ENCODE measurements around the gene SEC22B.
A peak's percentile ranks its signal among the peaks of the same experiment; 100 is the strongest.
"Not testable (repeated sequence)": the region's sequence is repeated elsewhere in the genome, so short reads cannot be mapped to it uniquely, and the experiment has no call there.

The SEC22B gene

GRCh38 chr1:120144626-120145025 is 31.7 kb downstream of the SEC22B start:
- not testable (repeated sequence) for DNase-seq

- not testable (repeated sequence) for DNase-seq
Measured at GRCh38 chr1:120144169-120144568, 32.2 kb downstream of the SEC22B start.

GRCh38 chr1:120143334-120143733 is 33.0 kb downstream of the SEC22B start:
- DNase-seq = peak; percentile 24

GRCh38 chr1:120142512-120143263 is 33.6 kb downstream of the SEC22B start:
- DNase-seq = peak; percentile 69

- not testable (repeated sequence) for DNase-seq
Measured at GRCh38 chr1:120141865-120142264, 34.5 kb downstream of the SEC22B start.

- DNase-seq = peak; percentile 64
Measured at GRCh38 chr1:120140656-120141265, 35.6 kb downstream of the SEC22B start.

- not testable (repeated sequence) for DNase-seq
Measured at GRCh38 chr1:120136086-120136485, 40.2 kb downstream of the SEC22B start.

GRCh38 chr1:120133928-120134325 is 42.4 kb downstream of the SEC22B start:
- DNase-seq = not testable (repeated sequence)

GRCh38 chr1:120133228-120133927 is 42.9 kb downstream of the SEC22B start:
- no peak for DNase-seq

GRCh38 chr1:120132406-120132763 is 43.9 kb downstream of the SEC22B start:
- DNase-seq = not testable (repeated sequence)

- peak; percentile 68 for DNase-seq
Measured at GRCh38 chr1:120131611-120132405, 44.5 kb downstream of the SEC22B start.

GRCh38 chr1:120127921-120128320 is 48.4 kb downstream of the SEC22B start:
- DNase-seq = not testable (repeated sequence)

- not testable (repeated sequence) for DNase-seq
Measured at GRCh38 chr1:120126216-120126615, 50.1 kb downstream of the SEC22B start.

- DNase-seq = not testable (repeated sequence)
Measured at GRCh38 chr1:120124628-120125027, 51.7 kb downstream of the SEC22B start.

- DNase-seq = not testable (repeated sequence)
Measured at GRCh38 chr1:120123813-120124510, 52.4 kb downstream of the SEC22B start.

- not testable (repeated sequence) for DNase-seq
Measured at GRCh38 chr1:120122262-120122893, 53.9 kb downstream of the SEC22B start.

- not testable (repeated sequence) for DNase-seq
Measured at GRCh38 chr1:120121830-120122229, 54.5 kb downstream of the SEC22B start.

- DNase-seq = not testable (repeated sequence)
Measured at GRCh38 chr1:120120525-120120924, 55.8 kb downstream of the SEC22B start.

GRCh38 chr1:120117371-120118177 is 58.7 kb downstream of the SEC22B start:
- DNase-seq = peak; percentile 64

GRCh38 chr1:120116094-120116493 is 60.2 kb downstream of the SEC22B start:
- DNase-seq = peak; percentile 75

GRCh38 chr1:120113134-120113533 is 63.2 kb downstream of the SEC22B start:
- not testable (repeated sequence) for DNase-seq
